ENCODE measurements around the gene TBC1D2B.

TBC1D2B gene

DNA sequence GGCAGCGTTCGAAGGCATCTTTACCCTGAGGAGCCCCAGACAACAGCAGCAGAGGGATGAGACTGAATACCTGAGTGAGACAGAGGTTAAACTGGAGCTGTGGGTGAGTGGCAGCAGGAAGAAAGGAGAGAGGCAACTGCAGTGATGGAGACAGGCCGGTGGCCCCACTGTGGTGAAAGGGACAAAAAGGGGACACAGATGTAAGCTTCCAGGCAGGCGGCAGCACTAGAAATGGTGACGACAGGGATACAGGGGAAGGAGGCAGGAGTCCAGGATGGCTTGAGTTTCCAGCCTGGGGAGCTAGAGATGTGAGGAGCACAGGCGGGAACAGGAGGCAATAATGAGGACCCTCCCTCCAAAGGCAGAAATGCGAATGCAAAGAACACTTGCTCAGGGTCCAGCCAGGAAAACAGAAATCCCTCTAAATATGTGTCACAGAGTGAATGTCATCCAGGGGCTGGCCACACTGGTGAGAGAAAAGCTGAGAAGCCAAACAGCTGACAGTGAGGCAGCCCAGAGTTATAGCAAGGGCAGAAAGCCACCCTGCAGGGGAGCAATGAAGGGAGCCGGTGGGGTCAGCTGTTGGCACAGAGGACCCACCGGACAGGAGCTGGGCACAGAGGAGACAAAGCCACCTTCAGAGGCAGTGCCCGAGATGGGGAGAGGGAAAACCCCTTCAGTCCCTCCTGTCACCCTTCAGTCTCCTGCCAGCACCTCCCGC lies 70.1 kb downstream of the TBC1D2B start:
- TF ChIP-seq ZNF660 (tag by site-specific recombination; IDR thresholded peaks at IDR 0.05), result no peak
- no peak for TF ChIP-seq ZNF610 (tag by site-specific recombination; IDR thresholded peaks at IDR 0.05; ENCODE audit: borderline replicate concordance)
- TF ChIP-seq, protein P1, sequence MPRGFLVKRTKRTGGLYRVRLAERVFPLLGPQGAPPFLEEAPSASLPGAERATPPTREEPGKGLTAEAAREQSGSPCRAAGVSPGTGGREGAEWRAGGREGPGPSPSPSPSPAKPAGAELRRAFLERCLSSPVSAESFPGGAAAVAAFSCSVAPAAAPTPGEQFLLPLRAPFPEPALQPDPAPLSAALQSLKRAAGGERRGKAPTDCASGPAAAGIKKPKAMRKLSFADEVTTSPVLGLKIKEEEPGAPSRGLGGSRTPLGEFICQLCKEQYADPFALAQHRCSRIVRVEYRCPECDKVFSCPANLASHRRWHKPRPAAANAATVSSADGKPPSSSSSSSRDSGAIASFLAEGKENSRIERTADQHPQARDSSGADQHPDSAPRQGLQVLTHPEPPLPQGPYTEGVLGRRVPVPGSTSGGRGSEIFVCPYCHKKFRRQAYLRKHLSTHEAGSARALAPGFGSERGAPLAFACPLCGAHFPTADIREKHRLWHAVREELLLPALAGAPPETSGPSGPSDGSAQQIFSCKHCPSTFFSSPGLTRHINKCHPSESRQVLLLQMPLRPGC (tag by site-specific recombination; IDR thresholded peaks at IDR 0.05), result no peak
- TF ChIP-seq ZNF239 (tag by site-specific recombination; IDR thresholded peaks at IDR 0.05), result no peak
- TF ChIP-seq SP7 (tag by site-specific recombination; IDR thresholded peaks at IDR 0.05), result no peak
- TF ChIP-seq TCF7L2 (IDR thresholded peaks at IDR 0.05; ENCODE audit: borderline replicate concordance, low read depth, low read length), result no peak
- no peak for TF ChIP-seq HOXD13 (CRISPR knock-in tag; IDR thresholded peaks at IDR 0.05; ENCODE audit: borderline replicate concordance)
- TF ChIP-seq ZNF560 (tag by site-specific recombination; IDR thresholded peaks at IDR 0.05; ENCODE audit: borderline replicate concordance), result no peak
- no peak for TF ChIP-seq KLF10 (tag by site-specific recombination; IDR thresholded peaks at IDR 0.05)
- TF ChIP-seq ZXDB (tag by site-specific recombination; IDR thresholded peaks at IDR 0.05), result no peak
- TF ChIP-seq ZNF175 (tag by site-specific recombination; IDR thresholded peaks at IDR 0.05), result no peak
- TF ChIP-seq, protein P2, sequence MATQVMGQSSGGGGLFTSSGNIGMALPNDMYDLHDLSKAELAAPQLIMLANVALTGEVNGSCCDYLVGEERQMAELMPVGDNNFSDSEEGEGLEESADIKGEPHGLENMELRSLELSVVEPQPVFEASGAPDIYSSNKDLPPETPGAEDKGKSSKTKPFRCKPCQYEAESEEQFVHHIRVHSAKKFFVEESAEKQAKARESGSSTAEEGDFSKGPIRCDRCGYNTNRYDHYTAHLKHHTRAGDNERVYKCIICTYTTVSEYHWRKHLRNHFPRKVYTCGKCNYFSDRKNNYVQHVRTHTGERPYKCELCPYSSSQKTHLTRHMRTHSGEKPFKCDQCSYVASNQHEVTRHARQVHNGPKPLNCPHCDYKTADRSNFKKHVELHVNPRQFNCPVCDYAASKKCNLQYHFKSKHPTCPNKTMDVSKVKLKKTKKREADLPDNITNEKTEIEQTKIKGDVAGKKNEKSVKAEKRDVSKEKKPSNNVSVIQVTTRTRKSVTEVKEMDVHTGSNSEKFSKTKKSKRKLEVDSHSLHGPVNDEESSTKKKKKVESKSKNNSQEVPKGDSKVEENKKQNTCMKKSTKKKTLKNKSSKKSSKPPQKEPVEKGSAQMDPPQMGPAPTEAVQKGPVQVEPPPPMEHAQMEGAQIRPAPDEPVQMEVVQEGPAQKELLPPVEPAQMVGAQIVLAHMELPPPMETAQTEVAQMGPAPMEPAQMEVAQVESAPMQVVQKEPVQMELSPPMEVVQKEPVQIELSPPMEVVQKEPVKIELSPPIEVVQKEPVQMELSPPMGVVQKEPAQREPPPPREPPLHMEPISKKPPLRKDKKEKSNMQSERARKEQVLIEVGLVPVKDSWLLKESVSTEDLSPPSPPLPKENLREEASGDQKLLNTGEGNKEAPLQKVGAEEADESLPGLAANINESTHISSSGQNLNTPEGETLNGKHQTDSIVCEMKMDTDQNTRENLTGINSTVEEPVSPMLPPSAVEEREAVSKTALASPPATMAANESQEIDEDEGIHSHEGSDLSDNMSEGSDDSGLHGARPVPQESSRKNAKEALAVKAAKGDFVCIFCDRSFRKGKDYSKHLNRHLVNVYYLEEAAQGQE (tag by site-specific recombination; IDR thresholded peaks at IDR 0.05), result no peak
- TF ChIP-seq, protein P3, sequence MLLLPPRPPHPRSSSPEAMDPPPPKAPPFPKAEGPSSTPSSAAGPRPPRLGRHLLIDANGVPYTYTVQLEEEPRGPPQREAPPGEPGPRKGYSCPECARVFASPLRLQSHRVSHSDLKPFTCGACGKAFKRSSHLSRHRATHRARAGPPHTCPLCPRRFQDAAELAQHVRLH (tag by site-specific recombination; IDR thresholded peaks at IDR 0.05), result no peak
- TF ChIP-seq OSR2 (tag by site-specific recombination; IDR thresholded peaks at IDR 0.05), result no peak
- TF ChIP-seq GLI4 (tag by site-specific recombination; IDR thresholded peaks at IDR 0.05), result no peak
- no peak for TF ChIP-seq ZNF10 (tag by site-specific recombination; IDR thresholded peaks at IDR 0.05)
- TF ChIP-seq, protein P4, sequence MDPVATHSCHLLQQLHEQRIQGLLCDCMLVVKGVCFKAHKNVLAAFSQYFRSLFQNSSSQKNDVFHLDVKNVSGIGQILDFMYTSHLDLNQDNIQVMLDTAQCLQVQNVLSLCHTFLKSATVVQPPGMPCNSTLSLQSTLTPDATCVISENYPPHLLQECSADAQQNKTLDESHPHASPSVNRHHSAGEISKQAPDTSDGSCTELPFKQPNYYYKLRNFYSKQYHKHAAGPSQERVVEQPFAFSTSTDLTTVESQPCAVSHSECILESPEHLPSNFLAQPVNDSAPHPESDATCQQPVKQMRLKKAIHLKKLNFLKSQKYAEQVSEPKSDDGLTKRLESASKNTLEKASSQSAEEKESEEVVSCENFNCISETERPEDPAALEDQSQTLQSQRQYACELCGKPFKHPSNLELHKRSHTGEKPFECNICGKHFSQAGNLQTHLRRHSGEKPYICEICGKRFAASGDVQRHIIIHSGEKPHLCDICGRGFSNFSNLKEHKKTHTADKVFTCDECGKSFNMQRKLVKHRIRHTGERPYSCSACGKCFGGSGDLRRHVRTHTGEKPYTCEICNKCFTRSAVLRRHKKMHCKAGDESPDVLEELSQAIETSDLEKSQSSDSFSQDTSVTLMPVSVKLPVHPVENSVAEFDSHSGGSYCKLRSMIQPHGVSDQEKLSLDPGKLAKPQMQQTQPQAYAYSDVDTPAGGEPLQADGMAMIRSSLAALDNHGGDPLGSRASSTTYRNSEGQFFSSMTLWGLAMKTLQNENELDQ (tag by site-specific recombination; IDR thresholded peaks at IDR 0.05; ENCODE audit: low read depth), result no peak
- no peak overlapping the region for H3K4me3 ChIP-seq (ENCODE audit: low read depth, low read length)
- no peaks in the 10 kb centered on the region for H3K9me3 ChIP-seq (ENCODE audit: control insufficient read depth, insufficient read depth, low read depth, low read length)
- CTCF ChIA-PET, result interaction anchor here (0.6 to 5.6 kb wide), 6 partner anchors 41 to 661 kb away, joined by 3 to 44 read pairs (median 6); no protein-coding TSS in a partner anchor
- POLR2A ChIA-PET, result no interaction called here
- H3K4me1 ChIP-seq (ENCODE audit: control insufficient read depth, insufficient read depth, low read length), result peaks cover 6% of the 10 kb centered on the region; the same call in 1 of the 2 replicates
- peaks cover 15 to 73% of the 10 kb centered on the region in 2 experiments for H3K36me3 ChIP-seq (ENCODE audit: control insufficient read depth in 2 of 2, insufficient read depth in 1 of 2, low read length in 2 of 2)
- no peak overlapping the region for H3K27ac ChIP-seq (ENCODE audit: extremely low read depth, low read depth, low read length)

All from HEK293 (cell line).